Cardiac muscle cell (in vitro differentiated cells and primary cell): ENCODE data around the gene STRIT1. TPM values are rescaled to one million over a fixed set of nuclear protein-coding genes. Genes with fewer than 3 reads are reported as not detected.

ENCODE experiments used
- DNase-seq, 2 donors: peaks; one replicate each; pipeline versions ENCODE4 v3.0.0 to v3.0.0-alpha.2; 2010 to 2017; ENCODE audit warnings: low read depth in 1 of 2, low spot score in 1 of 2
- H3K27ac ChIP-seq: fragments of 200-600 bp; sonication (generic); 2 replicates; pipeline ENCODE4 v1.5.1; 2016
- H3K27me3 ChIP-seq: fragments of 200-600 bp; sonication (generic); 2 replicates; pipeline ENCODE4 v1.6.0; 2016; ENCODE audit warnings: control low read depth
- H3K36me3 ChIP-seq: fragments of 200-600 bp; sonication (generic); 2 replicates; pipeline ENCODE4 v1.5.1; 2016; ENCODE audit warnings: control low read depth
- H3K4me1 ChIP-seq: fragments of 200-600 bp; sonication (generic); 2 replicates; pipeline ENCODE4 v1.8.1; 2017; ENCODE audit warnings: low read depth, mild to moderate bottlenecking, mixed run types
- H3K4me3 ChIP-seq: fragments of 200-600 bp; sonication (generic); 2 replicates; pipeline ENCODE4 v1.5.1; 2016; ENCODE audit warnings: mild to moderate bottlenecking
- H3K9me3 ChIP-seq: fragments of 200-600 bp; sonication (generic); 2 replicates; pipeline ENCODE4 v1.5.1; 2017; ENCODE audit warnings: low read depth, mild to moderate bottlenecking, control low read depth
- CTCF ChIP-seq: IDR thresholded peaks from 2 replicates; pipeline ENCODE4 v1.5.1; 2012; ENCODE audit warnings: low read depth, mild to moderate bottlenecking, low read length
- polyA plus RNA-seq: library from polyadenylated mRNA; unstranded; fragments of >200 nt; fragmentation: Nextera tagmentation; extraction: Ambion mirVana; gene quantifications from 2 replicates; pipeline ENCODE4 v1.2.1, GENCODE V29; 2016
- total RNA-seq: library from RNA; depleted of rRNA; stranded (reverse); fragments of >200 nt; gene quantifications from 2 replicates; pipeline ENCODE4 v1.2.3, GENCODE V29; 2016

STRIT1 gene
- total and polyA plus RNA-seq, 2 experiments from 2014 or later: not detected

- H3K36me3 ChIP-seq: no peaks in the 10 kb centered on the region
- H3K9me3 ChIP-seq: no peaks in the 10 kb centered on the region
- H3K4me1 ChIP-seq: no peaks in the 10 kb centered on the region
- no peak overlapping the region for H3K4me3 ChIP-seq
- TF ChIP-seq CTCF: no peak
- no peaks in the 10 kb centered on the region for H3K27me3 ChIP-seq
- no peak for DNase-seq
- no peak overlapping the region for H3K27ac ChIP-seq
Observed at GRCh38 chr3:155327871-155328270, 34.4 kb upstream of the STRIT1 start.

- H3K27ac ChIP-seq: no peak overlapping the region
- H3K9me3 ChIP-seq: no peaks in the 10 kb centered on the region
- no peak for DNase-seq
- no peaks in the 10 kb centered on the region for H3K4me1 ChIP-seq
- no peaks in the 10 kb centered on the region for H3K27me3 ChIP-seq
- no peak for TF ChIP-seq CTCF
- no peak overlapping the region for H3K4me3 ChIP-seq
- no peaks in the 10 kb centered on the region for H3K36me3 ChIP-seq
Observed at GRCh38 chr3:155327430-155327829, 33.9 kb upstream of the STRIT1 start.

GRCh38 chr3:155326901-155327300 lies 33.4 kb upstream of the STRIT1 start:
- Histone ChIP-seq H3K27me3 (no peaks in the 10 kb centered on the region), H3K4me3 (no peak overlapping the region), H3K27ac (no peak overlapping the region), H3K36me3 (no peaks in the 10 kb centered on the region), H3K4me1 (no peaks in the 10 kb centered on the region), H3K9me3 (no peaks in the 10 kb centered on the region)
- TF ChIP-seq CTCF: no peak
- no peak for DNase-seq

GRCh38 chr3:155326244-155326643 lies 32.8 kb upstream of the STRIT1 start:
- Histone ChIP-seq H3K27me3 (no peaks in the 10 kb centered on the region), H3K27ac (no peak overlapping the region), H3K4me3 (no peak overlapping the region), H3K4me1 (no peaks in the 10 kb centered on the region), H3K9me3 (no peaks in the 10 kb centered on the region), H3K36me3 (no peaks in the 10 kb centered on the region)
- no peak for TF ChIP-seq CTCF
- DNase-seq: no peak

GRCh38 chr3:155325263-155325835 lies 31.9 kb upstream of the STRIT1 start:
- no peaks in the 10 kb centered on the region for H3K27me3 ChIP-seq
- H3K36me3 ChIP-seq: no peaks in the 10 kb centered on the region
- no peak for TF ChIP-seq CTCF
- no peaks in the 10 kb centered on the region for H3K9me3 ChIP-seq
- H3K27ac ChIP-seq: no peak overlapping the region
- no peaks in the 10 kb centered on the region for H3K4me1 ChIP-seq
- DNase-seq: no peak
- H3K4me3 ChIP-seq: no peak overlapping the region
